Measurements from ENCODE around the gene AKAP9. TPM values are rescaled to one million over a fixed set of nuclear protein-coding genes. Genes with fewer than 3 reads are reported as not detected.
"Not testable (repeated sequence)": the region's sequence is repeated elsewhere in the genome, so short reads cannot be mapped to it uniquely, and the experiment has no call there.

The AKAP9 gene
- total RNA-seq, 1 donor from 2014 or later: 26.8 TPM

DNA sequence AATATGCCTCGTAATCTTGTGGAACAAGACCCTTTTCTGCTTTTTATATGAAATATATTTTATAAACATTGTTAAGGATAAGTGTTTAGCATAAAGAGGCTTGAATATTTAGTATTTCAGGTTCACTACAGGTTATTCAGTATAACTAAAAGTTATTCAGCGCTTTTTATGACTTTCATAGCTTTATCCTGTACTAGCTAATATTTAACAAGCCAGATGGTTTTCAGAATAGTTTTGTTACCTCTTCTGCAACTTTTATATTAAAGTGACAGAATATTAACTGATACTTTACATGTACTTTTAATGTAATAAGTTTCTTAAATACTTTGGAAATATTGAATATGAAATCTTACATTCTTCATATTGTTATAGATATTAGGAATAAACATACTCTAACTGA is 118.2 kb downstream of the AKAP9 start:
- DNase-seq (ENCODE audit: low read depth, low spot score): no peak

DNA sequence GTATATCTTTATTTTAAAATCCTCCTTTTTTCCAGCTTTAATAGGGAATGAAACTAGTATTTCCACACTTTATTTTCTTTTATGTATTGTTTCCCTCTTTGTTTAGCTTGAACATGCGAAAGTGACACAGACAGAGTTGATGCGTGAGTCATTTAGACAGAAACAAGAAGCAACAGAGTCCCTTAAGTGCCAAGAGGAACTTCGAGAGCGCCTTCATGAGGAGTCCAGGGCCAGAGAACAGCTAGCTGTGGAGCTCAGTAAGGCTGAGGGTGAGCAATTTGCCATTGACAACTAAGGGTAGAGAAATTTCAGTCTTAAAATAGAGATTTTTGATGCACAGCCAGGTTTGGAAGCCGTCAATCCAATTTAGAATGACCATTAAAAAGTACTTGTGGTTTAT is 120.5 kb downstream of the AKAP9 start:
- no peak for DNase-seq (ENCODE audit: low read depth, low spot score)

DNA sequence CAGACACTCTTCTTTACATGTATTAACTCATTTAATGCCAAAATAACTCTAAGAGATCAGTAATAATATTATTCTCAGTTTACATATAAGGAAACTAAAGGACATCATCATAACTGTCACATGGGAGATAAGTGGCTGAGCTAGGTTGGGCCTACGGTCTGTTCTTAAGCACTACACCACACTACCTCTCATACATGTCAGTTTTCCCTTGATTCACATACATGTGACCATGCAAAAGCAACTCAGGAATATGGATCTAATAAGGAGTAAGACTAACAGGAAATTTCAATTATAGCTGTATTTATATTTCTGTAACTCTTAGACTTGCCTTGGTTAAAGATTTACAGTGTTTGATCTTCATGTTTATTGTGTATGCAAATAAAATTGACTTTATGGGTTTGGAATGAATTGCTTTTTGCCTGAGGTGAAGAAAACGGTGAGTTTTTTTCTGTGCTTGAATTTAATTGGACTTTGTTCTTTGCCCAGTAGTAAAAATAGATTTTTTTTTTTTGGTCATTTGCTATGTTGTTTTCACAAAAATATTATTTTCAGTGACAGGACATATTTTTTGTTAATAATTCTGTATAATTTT is 123.9 kb downstream of the AKAP9 start:
- DNase-seq (ENCODE audit: low read depth, low spot score): no peak

DNA sequence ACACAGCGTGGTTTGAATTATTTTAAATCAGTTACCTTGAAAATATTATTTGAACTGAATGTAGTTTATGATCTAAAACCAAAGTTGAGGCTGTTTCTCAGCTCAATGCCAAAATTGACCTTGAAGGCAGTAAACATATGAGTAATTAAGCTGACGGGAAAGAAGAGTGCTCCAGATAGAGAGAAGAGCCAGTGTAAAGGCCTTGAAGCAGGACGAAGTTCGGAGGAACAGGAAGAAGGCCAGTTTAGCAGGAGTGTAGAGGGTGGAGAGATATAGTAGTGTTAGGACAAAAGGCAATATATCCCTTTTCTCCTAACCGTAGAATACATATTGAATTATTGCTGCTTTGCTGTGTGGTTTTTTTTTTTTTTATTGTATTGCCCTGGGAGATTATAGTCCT is 130.4 kb downstream of the AKAP9 start:
- no peak for DNase-seq (ENCODE audit: low read depth, low spot score)

DNA sequence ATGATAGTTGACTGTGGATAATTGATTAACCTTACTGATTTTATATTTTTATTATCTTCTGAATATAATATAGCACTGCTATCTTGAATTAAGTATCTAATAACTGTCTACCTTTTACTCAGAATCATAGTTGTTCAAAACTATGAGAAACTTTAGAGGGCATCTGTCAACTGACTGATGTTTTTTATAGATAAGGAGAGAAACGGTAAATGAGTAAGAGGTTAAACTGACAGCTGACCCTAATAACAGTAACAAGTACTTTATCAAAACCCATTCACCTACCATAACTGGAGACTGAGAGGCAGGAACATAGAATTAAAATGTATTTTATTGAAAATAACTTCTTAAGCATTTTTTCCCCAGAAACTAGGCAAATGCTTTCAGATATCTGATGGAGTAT is 131.5 kb downstream of the AKAP9 start:
- no peak for DNase-seq (ENCODE audit: low read depth, low spot score)

DNA sequence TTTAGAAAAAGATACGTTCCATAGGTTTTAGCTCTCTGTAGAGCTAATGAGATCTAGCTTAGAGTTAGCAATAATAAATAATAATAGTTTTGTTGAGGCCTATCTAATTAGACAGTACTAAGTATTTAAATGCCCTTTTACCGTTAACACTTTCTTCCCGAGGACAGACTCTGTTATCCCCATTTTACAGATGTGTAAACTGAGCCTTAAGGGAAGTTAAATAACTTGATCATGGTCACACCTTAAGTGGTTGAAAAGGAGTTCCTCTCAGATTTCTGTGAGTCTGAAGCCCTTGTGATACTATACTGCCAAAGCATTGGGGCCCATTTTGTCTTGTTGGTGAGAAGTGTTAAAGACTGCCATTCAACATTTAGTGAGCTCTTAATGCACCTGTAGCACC is 132.0 kb downstream of the AKAP9 start:
- DNase-seq (ENCODE audit: low read depth, low spot score): no peak

DNA sequence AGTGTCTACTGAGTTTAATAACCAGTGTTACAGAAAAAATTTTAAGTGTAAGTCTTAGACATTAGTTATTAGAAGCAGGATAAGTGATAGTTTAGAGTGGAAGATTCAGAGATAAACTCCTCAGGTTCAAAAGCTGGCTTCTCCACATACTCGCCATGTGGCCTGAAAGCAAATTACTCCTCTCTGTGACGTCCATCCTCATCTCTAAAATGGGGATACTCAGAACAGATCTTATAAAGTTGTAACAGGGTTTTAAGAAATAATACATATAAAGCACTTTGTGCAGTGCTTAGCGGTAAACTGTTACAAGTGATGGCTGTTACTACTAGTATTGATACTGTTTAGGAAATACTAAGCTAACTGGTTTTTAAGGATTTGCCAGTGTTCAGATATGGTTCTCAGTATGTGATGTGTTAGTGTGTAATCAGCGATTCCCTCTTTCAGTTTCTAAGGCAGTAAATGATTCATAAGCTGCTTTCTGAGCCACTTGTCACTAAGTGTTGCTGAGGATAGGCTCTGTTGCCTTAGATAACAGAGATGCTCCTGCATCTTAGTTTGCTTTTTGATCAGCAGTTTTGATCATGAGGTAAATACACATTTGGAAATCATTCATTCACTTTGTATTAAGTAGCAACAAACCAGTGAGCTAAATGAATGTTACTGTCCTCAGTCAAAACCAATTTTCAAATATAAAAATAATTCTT is 134.9 kb downstream of the AKAP9 start:
- DNase-seq (ENCODE audit: low read depth, low spot score): no peak

DNA sequence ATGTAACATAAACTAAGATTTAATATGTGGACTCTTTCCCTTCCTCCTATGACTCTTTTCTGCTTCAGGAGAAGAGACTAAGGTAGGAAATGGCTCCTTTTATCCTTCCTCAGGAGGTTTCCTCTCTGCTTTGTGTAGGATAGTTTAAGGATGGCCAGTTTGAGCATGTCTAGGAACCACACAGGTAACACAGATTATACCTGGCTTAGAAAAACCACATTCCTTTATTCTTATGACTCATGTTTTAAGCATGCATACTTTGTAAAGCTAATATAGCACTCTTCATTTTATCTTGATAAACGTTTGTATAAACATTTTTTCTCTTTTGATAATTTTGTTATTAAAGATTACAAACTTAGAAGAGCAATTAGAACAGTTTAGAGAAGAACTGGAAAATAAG is 135.8 kb downstream of the AKAP9 start:
- DNase-seq (ENCODE audit: low read depth, low spot score): no peak

DNA sequence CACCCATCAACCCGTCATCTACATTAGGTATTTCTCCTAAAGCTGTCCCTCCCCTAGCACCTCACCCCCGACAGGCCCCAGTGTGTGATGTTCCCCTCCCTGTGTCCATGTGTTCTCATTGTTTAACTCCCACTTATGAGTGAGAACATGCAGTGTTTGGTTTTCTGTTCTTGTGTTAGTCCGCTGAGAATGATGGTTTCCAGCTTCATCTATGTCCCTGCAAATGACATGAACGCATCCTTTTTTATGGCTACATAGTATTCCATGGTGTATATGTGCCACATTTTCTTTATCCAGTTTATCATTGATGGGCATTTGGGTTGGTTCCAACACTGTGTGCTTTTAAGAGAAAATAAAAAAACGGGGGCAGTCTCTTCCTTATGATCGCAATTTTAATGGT is 143.3 kb downstream of the AKAP9 start:
- not testable (repeated sequence) for DNase-seq (ENCODE audit: low read depth, low spot score)

DNA sequence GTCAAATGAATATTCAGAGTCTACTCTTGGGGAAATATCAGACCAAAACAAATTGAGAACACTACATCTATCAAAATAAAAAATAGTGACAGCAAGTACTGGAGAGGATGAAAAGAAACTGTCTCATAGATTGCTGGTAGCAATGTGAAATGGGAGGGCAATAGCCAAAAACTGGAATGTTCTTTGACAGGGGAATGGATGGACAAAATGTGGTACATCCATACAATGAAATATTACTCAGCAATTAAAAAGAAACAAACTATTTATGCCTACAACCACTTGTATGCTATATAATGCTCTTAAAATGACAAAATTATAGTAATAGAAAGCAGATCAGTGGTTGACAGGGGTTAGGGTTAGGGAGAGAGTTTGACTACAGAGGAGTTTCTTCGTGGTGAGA is 147.6 kb downstream of the AKAP9 start:
- no peak for DNase-seq (ENCODE audit: low read depth, low spot score)

DNA sequence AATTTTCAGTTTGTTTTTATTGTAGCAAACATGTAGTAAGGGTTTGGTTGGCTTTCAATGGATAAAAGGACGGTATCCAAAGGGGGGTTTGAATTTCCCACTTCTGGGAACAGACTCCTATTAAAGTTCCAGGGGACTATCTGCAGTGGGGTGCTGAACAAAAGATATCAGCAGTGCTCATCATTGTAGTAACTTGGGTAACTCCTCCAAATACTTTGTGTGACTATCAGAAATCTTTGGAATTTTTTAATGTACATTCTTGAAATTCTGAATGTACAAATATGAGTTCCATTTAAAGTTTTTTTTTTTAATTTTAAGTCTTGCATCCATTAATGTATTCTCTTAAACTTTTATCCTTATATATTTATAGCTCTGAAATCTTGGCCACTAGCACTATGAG is 151.5 kb downstream of the AKAP9 start:
- no peak for DNase-seq (ENCODE audit: low read depth, low spot score)

DNA sequence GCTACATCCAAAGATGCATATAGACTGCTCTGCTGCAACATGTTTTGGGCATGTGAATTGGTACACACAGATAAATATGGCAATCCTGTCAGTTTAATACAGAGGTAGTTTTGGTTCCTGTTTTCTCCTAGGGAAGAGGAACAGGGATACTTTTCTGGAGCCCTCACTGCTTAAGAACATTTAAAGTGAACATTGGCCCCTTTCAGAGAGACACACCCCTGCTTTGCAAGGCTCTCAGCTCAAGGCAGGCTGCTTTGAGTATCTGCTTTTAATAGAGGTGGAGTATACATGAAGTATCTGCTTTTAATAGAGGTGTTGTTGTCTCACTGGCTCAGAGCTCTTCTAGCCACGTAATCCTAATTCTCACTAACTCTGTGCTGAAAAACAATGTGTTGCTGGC is 154.7 kb downstream of the AKAP9 start:
- no peak for DNase-seq (ENCODE audit: low read depth, low spot score)

DNA sequence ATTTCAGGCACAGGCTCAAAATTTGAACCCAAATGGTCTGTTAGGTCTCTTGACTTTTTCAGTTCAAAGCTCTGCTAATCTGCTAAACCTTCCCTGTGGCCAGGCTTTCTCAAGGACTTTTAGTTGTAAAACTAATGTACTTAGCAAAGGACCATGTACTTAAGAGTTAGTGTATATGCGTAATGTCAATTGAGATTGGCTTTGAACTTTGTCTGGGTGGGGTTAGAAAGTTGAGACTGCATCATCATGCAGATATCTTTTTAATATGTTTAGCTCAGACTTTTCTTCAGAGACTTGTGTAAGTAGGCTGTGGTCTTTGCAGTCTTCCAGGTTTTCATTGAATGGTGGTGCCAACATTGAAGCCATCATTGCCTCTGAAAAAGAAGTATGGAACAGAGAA is 159.9 kb downstream of the AKAP9 start:
- no peak for DNase-seq (ENCODE audit: low read depth, low spot score)

DNA sequence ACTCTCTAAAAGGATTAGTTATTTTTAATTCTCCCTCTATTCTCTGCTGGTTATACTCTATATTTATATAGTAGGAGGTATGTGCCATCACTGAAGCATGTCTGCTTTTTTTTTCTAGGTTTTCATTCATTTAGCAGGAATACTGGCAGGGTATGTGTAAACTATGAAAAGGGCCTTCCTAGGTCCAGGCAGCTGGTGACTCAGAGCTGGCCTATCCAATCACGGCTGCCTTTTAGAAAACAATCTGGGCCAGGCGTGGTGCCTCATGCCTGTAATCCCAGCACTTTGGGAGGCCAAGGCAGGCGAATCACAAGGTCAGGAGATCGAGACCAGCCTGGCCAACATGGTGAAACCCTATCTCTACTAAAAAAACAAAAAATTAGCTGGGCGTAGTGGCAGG is 162.2 kb downstream of the AKAP9 start:
- not testable (repeated sequence) for DNase-seq (ENCODE audit: low read depth, low spot score)

DNA sequence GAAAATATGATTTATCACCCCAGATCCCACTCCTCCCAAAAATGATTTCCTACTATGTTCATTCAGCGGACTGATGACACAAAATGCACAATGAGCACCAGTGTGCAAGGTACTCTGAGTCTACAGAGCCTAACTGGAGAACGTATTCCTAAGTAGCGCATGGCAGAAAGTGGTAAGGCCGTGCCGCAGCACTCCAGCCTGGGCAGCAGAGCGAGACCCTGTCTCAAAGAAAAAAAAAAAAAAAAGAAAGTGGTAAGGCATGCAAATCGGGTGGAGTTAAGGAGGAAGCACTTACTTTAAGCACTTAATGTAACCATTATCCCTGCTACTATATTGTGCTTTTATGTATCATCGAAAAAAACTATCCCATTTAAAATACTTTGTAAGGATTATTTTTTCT is 168.2 kb downstream of the AKAP9 start:
- no peak for DNase-seq (ENCODE audit: low read depth, low spot score)

DNA sequence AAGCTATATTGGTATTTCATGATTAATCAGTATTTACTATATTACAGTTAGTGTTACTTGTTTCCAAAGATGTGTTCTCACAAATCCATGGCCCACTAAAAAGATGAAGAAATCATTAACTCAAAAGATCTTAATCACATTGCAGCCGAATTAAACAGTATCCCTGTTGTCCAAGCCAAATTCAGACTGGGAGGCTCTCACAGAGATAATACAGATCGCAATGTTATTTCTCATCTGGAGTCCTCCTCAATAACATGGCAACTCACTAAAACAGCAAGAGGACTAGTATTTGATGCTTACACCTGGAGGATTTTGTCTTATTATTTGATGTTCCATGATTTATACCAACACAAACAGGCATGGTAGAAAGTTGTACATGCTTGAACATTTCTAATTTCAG is 170.2 kb downstream of the AKAP9 start:
- DNase-seq (ENCODE audit: low read depth, low spot score): no peak

DNA sequence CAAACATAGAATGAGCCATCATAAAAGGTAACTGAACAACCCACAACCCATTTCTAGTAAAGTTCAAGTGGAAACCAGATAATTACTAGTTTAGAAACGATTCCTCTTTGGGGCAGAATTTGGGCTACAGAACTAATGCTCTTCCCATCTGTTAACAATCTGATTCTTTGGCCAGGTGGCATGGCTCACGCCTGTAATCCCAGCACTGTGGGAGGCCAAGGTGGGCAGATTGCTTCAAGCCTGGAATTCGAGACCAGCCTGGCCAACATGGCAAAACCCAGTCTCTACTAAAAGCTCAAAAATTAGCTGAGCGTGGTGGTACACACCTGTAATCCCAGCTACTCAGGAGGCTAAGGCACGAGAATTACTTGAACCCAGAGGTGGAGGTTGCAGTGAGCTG is 175.2 kb downstream of the AKAP9 start:
- no peak for DNase-seq (ENCODE audit: low read depth, low spot score)

DNA sequence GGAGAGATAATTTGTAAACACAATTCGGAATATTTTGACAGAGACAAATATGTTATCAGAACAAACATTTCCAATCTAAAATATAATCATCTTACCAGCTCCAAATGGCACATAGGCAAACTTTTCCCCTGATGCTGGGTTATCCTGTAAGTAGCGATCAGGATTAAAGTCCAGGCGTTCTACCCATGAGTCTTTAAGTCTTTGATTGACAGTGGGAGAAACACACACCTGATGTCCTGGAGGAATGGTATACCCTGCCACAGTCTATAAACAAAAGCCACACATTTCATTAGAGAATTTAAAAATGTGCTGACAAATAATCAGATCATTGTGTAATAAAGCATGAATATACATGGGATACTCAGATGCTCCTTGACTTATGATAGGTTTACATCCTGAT is 176.3 kb downstream of the AKAP9 start:
- DNase-seq (ENCODE audit: low read depth, low spot score): no peak

DNA sequence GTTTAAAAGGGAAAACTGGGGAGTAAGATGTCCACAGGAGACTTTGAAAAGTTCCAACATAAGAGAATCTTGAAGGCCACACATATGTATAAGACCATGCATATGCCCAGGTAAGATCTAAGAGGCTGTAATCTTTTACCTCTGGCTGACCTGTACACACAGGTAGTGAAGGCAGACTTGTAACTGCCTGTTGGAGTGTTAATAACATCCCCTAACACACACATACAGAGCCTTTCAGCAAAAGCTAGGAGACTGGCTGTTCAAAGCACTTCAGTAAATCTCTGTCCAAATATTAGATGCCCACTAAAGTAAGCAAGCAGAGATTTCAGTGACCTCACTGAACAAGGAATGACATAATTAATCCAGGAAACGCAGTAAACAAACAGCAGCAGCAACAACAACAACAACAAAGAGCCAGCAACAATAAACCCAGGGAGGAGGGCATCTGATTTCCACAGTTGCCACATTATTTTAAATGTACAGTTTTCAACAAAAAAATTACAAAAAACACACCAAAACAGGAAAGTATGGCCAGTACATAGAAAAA is 178.6 kb downstream of the AKAP9 start:
- no peak for DNase-seq (ENCODE audit: low read depth, low spot score)

DNA sequence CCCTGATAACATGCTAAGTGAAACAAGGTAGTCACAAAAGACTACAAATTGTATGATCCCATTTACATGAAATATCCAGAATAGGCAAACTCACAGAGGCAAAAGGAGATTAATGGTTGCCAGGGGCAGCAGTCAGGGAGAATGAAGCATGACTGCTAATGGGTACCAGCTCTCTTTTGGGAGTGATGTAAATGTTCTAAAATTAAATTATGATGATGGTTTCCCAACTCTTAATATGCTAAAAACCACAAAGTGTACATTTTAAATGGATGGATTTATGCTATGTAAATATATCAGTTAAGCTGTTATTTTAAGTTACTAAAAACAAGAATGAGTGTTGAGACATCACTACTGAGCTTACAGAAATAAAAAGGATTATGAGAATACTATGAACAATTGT is 181.0 kb downstream of the AKAP9 start:
- no peak for DNase-seq (ENCODE audit: low read depth, low spot score)

DNA sequence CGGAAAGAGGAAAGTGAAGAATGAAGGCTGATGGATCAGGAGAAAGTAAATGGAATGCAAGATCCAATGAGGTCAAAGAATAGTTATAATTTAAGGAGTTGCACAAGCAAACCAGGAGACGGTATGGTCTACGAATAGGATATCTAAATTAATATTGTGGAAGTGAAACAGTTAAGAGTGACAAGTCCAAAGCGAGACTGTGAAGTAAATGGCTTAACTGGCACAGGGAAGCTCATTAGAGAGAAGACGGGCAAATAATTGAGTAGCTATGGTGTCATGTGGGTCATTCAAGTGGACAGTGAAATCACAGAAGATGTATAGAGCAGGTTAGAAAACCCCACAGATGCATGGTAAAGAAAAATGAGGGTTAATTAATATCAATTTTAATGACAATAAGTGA is 190.4 kb downstream of the AKAP9 start:
- no peak for DNase-seq (ENCODE audit: low read depth, low spot score)

DNA sequence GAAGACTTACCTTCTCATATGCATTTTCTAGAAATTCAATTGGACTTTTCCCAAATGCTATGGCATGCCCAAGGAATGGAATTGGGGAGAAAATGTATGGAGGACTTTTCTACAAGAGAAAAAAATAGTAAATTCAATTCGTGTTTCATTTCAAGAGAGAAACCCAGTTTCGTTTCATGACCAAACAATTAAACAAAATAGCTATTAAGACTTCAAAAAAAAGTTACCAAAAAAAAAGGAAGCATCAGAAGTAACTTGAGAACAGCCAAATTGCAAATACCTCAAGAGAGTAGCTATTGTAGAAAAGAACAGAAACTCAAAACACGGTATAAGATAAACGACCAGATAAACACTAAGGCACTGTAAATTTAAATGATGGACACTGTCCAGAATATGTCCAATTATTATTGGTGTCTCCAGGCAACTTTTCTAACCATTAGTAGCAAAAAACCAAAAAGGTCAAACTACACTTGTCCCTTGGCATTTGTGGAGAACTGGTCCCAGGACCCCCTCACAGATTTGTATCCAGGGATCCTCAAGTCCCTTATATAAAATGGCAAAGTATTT is 191.2 kb downstream of the AKAP9 start:
- no peak for DNase-seq (ENCODE audit: low read depth, low spot score)

DNA sequence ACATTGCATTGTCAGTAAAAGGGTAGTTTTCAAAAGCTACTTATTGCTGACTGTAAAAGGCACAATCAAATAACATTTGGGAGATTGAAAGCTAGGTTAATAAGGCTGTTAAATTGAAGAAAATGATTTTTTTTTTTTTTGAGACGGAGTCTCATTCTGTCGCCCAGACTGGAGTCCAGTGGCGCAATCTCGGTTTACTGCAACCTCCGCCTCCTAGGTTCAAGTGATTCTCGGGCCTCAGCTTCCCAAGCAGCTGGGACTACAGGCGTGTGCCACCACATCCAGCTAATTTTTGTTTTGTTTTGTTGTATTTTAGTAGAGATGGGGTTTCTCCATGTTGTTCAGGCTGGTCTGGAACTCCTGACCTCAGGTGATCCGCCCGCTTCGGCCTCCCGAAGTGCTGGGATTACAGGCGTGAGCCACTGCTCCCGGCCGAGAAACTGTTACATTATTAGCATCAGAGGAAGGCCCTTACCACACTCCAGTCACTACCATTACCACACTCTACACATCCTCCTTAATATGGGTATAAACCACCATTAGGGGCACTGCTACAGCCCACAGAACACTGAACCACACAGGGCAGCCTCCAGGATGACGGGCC is 192.6 kb downstream of the AKAP9 start:
- DNase-seq (ENCODE audit: low read depth, low spot score): no peak

Data from pulmonary artery endothelial cell (primary cell).